Daoy (cell line): ENCODE data around the gene BLM. TPM values are rescaled to one million over a fixed set of nuclear protein-coding genes. Genes with fewer than 3 reads are reported as not detected.

Experiments
- DNase-seq: peaks from one replicate; pipeline ENCODE4 v3.0.0-alpha.2; 2015; ENCODE audit warnings: low read depth
- total RNA-seq: library from RNA; depleted of rRNA; stranded (reverse); fragments of >200 nt; shearing (Covaris generic); gene quantifications from 2 replicates; pipeline ENCODE4 v1.2.3, GENCODE V29; 2014

The BLM gene
- total RNA-seq, 1 experiment from 2014 or later: 24.8 TPM

- DNase-seq: no peak
Observed at GRCh38 chr15:90691982-90692773, 25.0 kb upstream of the BLM start.

DNA sequence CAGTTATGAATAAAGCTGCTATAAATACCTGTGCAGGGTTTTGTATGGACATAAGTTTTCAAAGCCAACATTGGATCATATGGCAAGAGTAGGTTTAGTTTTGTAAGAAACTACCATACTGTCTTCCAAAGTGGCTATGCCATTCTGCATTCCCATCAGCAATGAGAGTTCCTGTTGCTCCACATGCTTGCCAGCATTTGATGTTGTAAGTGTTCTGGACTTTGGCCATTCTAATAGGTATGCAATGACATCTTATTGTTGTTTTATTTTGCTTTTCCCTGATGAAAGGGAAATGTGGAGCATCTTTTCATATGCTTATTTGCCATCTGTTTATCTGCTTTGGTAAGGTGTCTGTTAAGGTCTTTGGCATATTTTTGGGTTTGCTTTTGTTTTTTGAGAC lies 22.2 kb upstream of the BLM start:
- no peak for DNase-seq

GRCh38 chr15:90697175-90697574 lies 20.0 kb upstream of the BLM start:
- no peak for DNase-seq

- no peak for DNase-seq
Observed at GRCh38 chr15:90698629-90699028, 18.5 kb upstream of the BLM start.

GRCh38 chr15:90701048-90701447 lies 16.1 kb upstream of the BLM start:
- no peak for DNase-seq

- no peak for DNase-seq
Observed at GRCh38 chr15:90701880-90702630, 15.1 kb upstream of the BLM start.

GRCh38 chr15:90703455-90703854 lies 13.7 kb upstream of the BLM start:
- no peak for DNase-seq

DNA sequence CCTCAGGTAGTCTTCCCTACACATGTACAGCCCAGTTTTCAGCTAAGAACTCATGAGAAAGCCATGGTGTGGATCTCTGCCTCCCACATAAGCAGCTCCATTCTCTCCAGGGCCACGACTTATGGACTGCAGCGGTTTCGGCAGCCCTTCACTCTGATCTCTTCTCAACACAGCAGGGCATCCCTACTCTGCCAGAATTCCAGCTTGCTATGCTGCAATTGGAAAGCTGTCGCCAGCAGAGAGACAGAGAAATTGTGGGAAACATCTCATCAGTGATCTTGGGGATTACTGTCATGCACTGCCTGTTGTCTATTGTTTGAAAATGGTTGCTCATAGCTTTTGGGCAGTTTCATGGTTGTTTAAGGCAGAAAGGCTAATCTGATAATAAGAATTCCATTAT lies 11.9 kb upstream of the BLM start:
- no peak for DNase-seq

DNA sequence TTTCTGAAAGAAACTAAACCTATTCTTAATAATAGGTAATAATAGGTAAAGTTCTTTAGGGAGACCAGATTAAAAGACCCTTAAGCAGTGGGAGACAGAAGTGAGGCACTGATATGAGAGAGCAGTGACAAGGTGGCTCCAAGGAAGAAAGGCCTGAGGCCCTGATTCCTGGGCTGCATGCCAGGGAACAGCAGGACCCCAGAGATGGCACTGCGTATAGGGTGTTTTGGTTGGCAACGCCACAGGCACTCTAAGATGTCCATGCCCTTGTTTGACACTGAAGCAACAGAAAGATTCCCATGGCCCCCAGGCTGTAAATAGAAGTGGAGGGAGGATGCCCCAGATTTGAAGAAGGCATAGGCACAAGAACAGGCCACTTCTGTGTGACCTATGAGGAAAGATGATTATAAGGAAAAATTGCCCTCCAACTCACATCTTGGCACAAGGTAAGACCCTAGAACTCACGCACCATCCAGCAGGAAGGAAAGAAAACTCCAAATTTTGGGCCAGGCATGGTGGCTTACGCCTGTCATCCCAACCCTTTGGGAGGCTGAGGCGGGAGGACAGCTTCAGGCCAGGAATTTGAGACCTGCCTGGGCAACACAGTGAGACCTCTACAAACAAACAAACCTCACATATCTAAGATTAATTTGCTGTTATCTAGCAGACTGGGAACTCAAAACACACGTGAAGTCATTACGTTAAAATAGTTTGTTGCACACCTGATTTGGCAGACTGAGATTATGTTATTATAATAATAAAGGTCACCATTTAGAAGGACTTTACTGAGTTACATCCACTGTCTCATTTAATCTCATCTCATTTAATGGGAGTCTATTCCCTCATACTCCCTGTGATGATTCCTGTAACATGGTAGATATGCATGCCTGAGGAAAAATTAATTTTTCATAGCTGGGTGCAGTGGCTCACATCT lies 10.5 kb upstream of the BLM start:
- peak; percentile 41 for DNase-seq

DNA sequence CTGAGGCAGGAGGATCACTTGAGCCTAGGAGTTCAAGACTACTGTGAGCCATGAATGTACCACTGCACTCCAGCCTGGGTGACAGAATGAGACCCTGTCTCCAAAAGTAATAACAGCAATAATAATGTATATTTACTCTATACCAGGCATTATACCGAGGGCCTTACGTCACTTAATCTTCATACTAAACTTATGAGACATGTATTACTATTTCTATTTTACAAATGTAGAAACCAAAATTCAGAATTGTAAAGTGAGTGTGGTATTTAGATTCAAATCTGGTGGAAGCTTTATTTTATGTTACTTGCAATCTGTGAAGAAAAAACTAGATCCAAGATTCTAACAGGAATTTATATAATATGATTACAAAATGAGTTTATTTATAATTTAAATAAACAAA lies 9.7 kb upstream of the BLM start:
- no peak for DNase-seq

DNA sequence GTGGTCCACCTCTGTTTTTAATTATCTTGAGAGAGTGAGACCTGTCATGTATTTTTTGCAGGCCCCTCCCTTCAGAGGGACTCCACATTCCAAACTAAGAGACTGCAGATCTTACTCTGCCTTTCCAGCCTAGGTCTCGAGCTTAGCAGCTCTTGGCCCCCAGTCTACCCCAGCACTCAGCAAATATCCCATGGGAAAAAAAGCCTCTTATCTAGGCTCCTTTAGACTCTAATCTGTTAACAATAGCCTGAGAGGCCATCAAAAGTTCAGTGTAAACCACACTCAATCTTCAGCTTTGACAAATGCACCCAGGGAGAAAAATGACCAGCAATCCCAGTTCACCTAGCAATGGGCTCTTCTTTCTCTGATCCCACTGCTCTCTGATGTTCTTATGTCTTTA lies 8.6 kb upstream of the BLM start:
- no peak for DNase-seq

DNA sequence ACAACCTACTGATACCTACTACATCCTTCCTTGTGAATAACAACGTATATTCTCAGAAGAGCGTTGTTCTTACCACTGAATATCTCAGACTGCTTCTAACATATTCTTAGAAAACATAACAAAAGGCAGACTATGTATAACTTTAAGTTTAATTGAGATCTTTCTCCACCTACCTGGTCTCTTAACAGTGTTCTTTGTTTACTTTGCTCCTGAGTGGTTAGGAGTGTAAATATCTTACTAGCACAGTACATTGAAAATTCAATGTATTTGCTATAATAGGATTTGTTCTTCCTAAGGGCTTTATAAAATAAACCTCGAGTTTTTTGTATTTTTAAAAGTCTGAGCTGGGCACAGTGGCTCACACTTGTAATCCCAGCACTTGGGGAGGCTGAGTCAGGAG lies 7.9 kb upstream of the BLM start:
- DNase-seq: no peak

- DNase-seq: peak; percentile 28
Observed at GRCh38 chr15:90710436-90711027, 6.6 kb upstream of the BLM start.

- no peak for DNase-seq
Observed at GRCh38 chr15:90711418-90711824, 5.7 kb upstream of the BLM start.

DNA sequence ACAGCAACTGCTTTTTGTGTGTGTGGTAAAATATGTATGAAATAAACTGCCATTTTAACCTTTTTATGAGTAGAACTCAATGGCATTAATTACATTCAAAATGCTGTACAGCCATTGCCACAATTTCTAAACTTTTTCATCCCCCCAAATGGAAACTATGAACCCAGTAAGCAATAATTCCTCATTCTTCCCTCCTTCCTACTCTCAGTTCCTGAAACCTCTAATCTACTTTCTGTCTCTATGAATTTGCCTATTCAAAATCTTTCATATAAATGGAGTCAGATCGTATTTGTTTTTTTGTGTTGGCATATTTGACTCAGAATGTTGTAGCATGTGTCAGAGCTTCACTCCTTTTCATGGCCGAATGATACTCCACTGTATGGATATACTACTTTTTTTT lies 5.3 kb upstream of the BLM start:
- no peak for DNase-seq

DNA sequence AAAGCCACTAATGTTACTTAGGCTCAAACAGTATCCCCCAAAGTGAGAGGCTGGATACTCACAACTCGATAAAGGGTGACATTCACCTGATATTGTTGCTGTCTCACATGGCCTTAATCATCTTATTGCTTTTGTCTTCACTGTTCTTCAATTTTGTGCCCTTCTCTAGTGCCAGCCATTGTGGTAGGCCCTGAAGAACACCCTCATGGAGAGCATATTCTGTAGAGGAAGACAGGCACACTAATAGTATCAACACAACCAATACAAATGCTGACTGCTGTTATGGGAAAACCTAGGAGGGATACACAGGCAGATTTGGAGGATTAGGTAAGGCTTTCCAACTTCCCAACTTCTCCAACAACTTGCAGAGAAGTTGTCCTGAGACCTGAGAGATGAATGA lies 4.1 kb upstream of the BLM start:
- no peak for DNase-seq

GRCh38 chr15:90716317-90716975 lies 700 bp upstream of the BLM start:
- no peak for DNase-seq

- no peak for DNase-seq
Observed at GRCh38 chr15:90718232-90718631, 1.1 kb downstream of the BLM start.

DNA sequence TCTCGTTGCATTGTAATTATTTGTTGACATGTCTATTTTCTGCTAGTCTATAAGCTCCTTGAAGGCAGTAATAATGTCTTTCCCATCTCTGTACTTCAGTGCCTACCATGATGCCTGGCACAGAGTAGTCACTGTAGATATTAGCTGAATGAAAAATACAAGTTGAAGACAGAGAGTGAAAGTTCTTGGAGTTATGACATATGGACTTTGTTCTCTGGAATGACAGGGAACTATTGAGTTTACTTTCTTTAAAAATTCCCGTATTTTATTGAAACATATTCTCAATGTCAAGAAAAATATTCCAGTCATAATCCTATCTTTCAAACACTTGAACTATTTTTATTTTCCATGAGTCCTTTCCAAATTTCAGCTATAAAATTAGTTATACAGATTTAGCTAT lies 3.0 kb downstream of the BLM start:
- no peak for DNase-seq

GRCh38 chr15:90729261-90729660 lies 12.1 kb downstream of the BLM start:
- no peak for DNase-seq

- DNase-seq: no peak
Observed at GRCh38 chr15:90730290-90730689, 13.1 kb downstream of the BLM start.
